ENCODE measurements around the gene KCNK7.

DNA sequence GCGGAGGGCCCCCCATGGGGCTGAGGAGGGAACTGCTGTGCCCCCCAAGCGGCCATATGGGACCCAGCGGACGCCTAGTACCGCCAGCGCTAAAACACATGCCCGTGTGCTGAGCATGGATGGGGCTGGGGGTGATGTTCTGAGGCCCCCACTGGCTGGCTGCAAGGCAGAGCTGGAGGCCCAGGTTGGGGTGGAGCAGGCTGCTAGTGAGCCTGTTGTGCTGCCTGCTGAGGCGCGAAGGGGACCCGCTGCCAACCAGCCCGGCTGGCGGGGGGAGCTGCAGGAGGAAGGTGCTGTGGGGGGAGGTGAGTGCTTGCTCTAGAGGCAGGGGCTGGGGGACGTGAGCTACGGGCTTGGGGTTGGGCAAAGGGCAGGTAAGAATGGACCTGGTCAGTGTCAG lies 23.2 kb upstream of the KCNK7 start:
- TF ChIP-seq, protein P1, sequence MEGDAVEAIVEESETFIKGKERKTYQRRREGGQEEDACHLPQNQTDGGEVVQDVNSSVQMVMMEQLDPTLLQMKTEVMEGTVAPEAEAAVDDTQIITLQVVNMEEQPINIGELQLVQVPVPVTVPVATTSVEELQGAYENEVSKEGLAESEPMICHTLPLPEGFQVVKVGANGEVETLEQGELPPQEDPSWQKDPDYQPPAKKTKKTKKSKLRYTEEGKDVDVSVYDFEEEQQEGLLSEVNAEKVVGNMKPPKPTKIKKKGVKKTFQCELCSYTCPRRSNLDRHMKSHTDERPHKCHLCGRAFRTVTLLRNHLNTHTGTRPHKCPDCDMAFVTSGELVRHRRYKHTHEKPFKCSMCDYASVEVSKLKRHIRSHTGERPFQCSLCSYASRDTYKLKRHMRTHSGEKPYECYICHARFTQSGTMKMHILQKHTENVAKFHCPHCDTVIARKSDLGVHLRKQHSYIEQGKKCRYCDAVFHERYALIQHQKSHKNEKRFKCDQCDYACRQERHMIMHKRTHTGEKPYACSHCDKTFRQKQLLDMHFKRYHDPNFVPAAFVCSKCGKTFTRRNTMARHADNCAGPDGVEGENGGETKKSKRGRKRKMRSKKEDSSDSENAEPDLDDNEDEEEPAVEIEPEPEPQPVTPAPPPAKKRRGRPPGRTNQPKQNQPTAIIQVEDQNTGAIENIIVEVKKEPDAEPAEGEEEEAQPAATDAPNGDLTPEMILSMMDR (IDR thresholded peaks at IDR 0.05) = no peak
- no peak for TF ChIP-seq POLR2AphosphoS5 (IDR thresholded peaks at IDR 0.05; ENCODE audit: insufficient read depth in 1 of 2, low read depth in 1 of 2)
